ENCODE data around the gene HEY2.

- TF ChIP-seq GATA2 (IDR thresholded peaks at IDR 0.05; ENCODE audit: low read depth, low read length) = no peak
- no peak for TF ChIP-seq GATA3 (IDR thresholded peaks at IDR 0.05; ENCODE audit: low read depth, low read length)
Observed at GRCh38 chr6:125797886-125798444, 48.5 kb downstream of the HEY2 start.

Data from SH-SY5Y (cell line).